ENCODE data around the gene PDE6B.

DNA sequence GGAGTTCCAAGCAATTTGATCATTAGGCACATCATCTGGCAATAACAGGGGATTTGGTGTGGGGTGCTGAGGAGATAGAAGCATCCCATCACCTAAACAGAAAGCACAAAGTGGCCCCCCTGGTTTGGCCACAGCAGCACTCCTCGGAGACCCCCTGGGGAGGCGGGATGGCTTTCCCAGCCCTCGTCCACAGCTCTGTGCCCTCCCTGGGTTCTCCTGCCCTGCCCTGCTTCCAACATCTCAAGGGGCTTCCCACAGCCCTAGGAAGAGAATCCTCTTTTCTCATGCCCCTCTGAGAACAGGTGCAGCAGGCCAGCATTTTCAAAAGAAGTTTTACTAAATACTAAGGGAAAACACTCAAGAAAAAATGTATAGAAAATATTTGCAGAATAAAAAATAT is 35.9 kb downstream of the PDE6B start:
- TF ChIP-seq, protein P1, sequence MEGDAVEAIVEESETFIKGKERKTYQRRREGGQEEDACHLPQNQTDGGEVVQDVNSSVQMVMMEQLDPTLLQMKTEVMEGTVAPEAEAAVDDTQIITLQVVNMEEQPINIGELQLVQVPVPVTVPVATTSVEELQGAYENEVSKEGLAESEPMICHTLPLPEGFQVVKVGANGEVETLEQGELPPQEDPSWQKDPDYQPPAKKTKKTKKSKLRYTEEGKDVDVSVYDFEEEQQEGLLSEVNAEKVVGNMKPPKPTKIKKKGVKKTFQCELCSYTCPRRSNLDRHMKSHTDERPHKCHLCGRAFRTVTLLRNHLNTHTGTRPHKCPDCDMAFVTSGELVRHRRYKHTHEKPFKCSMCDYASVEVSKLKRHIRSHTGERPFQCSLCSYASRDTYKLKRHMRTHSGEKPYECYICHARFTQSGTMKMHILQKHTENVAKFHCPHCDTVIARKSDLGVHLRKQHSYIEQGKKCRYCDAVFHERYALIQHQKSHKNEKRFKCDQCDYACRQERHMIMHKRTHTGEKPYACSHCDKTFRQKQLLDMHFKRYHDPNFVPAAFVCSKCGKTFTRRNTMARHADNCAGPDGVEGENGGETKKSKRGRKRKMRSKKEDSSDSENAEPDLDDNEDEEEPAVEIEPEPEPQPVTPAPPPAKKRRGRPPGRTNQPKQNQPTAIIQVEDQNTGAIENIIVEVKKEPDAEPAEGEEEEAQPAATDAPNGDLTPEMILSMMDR (IDR thresholded peaks at IDR 0.05) = no peak
- TF ChIP-seq POLR2A (IDR thresholded peaks at IDR 0.05) = no peak
- no peak for TF ChIP-seq EP300 (IDR thresholded peaks at IDR 0.05)
